GM12878 (cell line): ENCODE results near the gene PDE11A. TPM values are rescaled to one million over a fixed set of nuclear protein-coding genes. Genes with fewer than 3 reads are reported as not detected.

Experiments used
- ATAC-seq: fragments of 200-7000 bp; cut with Tn5 transposase; 3 replicates; pipeline ENCODE4 v1.9.1; 2020; ENCODE audit warnings: mild to moderate bottlenecking, moderate library complexity
- BruUV-seq: library from RNA; stranded (reverse); fragments of 400-500 nt; replicated peaks from 2 replicates; lab custom pipeline; 2021; lab: Mats Ljungman, UMichigan
- CTCF ChIA-PET: fragments of 300-600 bp; sonication (Branson Sonifier 250); formaldehyde crosslinking; extraction: SDS; loops from one replicate; lab custom pipeline; 2021; ENCODE audit warnings: inconsistent platforms; lab: Yijun Ruan, JAX
- POLR2A ChIA-PET: fragments of 350-600 bp; formaldehyde crosslinking; extraction: SDS; loops from one replicate; lab custom pipeline; 2021; ENCODE audit warnings: inconsistent platforms; lab: Charles Lee
- RAD21 ChIA-PET: fragments of 300-600 bp; sonication (Branson Sonifier 250); formaldehyde crosslinking; loops from one replicate; lab custom pipeline; 2023; ENCODE audit warnings: antibody characterized with exemption; ENCODE audit not compliant: unreplicated experiment; lab: Charles Lee
- SMC1A ChIA-PET: fragments of 300-600 bp; sonication (Branson Sonifier 250); formaldehyde crosslinking; loops from one replicate; lab custom pipeline; 2023; ENCODE audit not compliant: unreplicated experiment, uncharacterized antibody; lab: Charles Lee
- DNase-seq: peaks from one replicate; pipeline ENCODE4 v3.0.0-alpha.2; 2011; ENCODE audit warnings: low read depth, low spot score
- FAIRE-seq: peaks from 3 replicates; lab custom pipeline; 2011; peaks lifted over from hg19 to GRCh38; lab: Jason Lieb, UNC
- H2AFZ ChIP-seq: 2 replicates; pipeline ENCODE4 v1.6.0; 2011; ENCODE audit warnings: low read depth, low read length, control low read depth; ENCODE audit not compliant: control insufficient read depth
- H3K27ac ChIP-seq: 2 replicates; pipeline ENCODE4 v1.5.1; 2011; ENCODE audit warnings: control low read depth; ENCODE audit not compliant: control insufficient read depth, insufficient read depth
- H3K27me3 ChIP-seq, 2 experiments: replicated peaks in 1 of 2; 2 replicates each; pipeline versions ENCODE4 v1.6.0 to v1.6.1; 2011; ENCODE audit warnings: low read length in 1 of 2; ENCODE audit not compliant: control insufficient read depth in 2 of 2, insufficient read depth in 2 of 2
- H3K36me3 ChIP-seq, 2 experiments: 2 replicates each; pipeline ENCODE4 v1.5.1; 2011; ENCODE audit warnings: low read length in 1 of 2; ENCODE audit not compliant: control insufficient read depth in 2 of 2, insufficient read depth in 2 of 2
- H3K4me1 ChIP-seq: 2 replicates; pipeline ENCODE4 v1.6.1; 2011; ENCODE audit warnings: mild to moderate bottlenecking, low read length, moderate library complexity, mixed read lengths; ENCODE audit not compliant: control insufficient read depth, insufficient read depth
- H3K4me2 ChIP-seq: 2 replicates; pipeline ENCODE4 v1.6.0; 2011; ENCODE audit warnings: control low read depth; ENCODE audit not compliant: control insufficient read depth, insufficient read depth
- H3K4me3 ChIP-seq: fragments of 200-600 bp; sonication (generic); 2 replicates; pipeline ENCODE4 v1.5.1; 2016
- H3K79me2 ChIP-seq: 2 replicates; pipeline ENCODE4 v1.6.0; 2011; ENCODE audit warnings: low read length; ENCODE audit not compliant: control insufficient read depth, insufficient read depth
- H3K9ac ChIP-seq: 2 replicates; pipeline ENCODE4 v1.8.0; 2011; ENCODE audit warnings: low read length, control low read depth, mixed read lengths; ENCODE audit not compliant: control insufficient read depth, insufficient read depth
- H3K9me3 ChIP-seq: replicated peaks from 3 replicates; pipeline ENCODE4 v1.5.1; 2011; ENCODE audit warnings: mild to moderate bottlenecking, low read length; ENCODE audit not compliant: control insufficient read depth, insufficient read depth
- H4K20me1 ChIP-seq: 2 replicates; pipeline ENCODE4 v1.6.0; 2011; ENCODE audit not compliant: control insufficient read depth, insufficient read depth
- CBX5 ChIP-seq: sonication (generic); IDR thresholded peaks from 2 replicates; pipeline ENCODE4 v1.6.1; 2016; ENCODE audit warnings: low read depth, moderate library complexity, mild to moderate bottlenecking, inconsistent platforms
- CHD4 ChIP-seq: fragments of 200-600 bp; sonication (generic); IDR thresholded peaks from 2 replicates; pipeline ENCODE4 v1.6.1; 2016; ENCODE audit warnings: mild to moderate bottlenecking
- IKZF2 ChIP-seq, 2 experiments: fragments of 450-650 bp; IDR thresholded peaks; 2 replicates each; pipeline ENCODE4 v1.6.1; 2017; ENCODE audit warnings: mild to moderate bottlenecking in 2 of 2, moderate library complexity in 2 of 2
- NR2C2 ChIP-seq: IDR thresholded peaks from 2 replicates; pipeline ENCODE4 v1.6.1; 2011; ENCODE audit warnings: borderline replicate concordance, low read depth; ENCODE audit not compliant: control insufficient read depth, insufficient read length
- POLR2A ChIP-seq: IDR thresholded peaks from 2 replicates; pipeline ENCODE4 v1.6.1; 2011; ENCODE audit warnings: low read depth, mild to moderate bottlenecking, low read length
- POLR2AphosphoS5 ChIP-seq: IDR thresholded peaks from 2 replicates; pipeline ENCODE4 v1.6.1; 2011; ENCODE audit warnings: mild to moderate bottlenecking, low read length, inconsistent platforms
- RAD51 ChIP-seq: fragments of 450-650 bp; IDR thresholded peaks from 2 replicates; pipeline ENCODE4 v1.6.1; 2016; ENCODE audit warnings: moderate library complexity, mild to moderate bottlenecking, inconsistent platforms
- RCOR1 ChIP-seq: conservative IDR thresholded peaks from 2 replicates; pipeline ENCODE4 v1.6.1; 2012; ENCODE audit warnings: low read depth, low read length, improper control_type of control experiment
- RELA ChIP-seq: fragments of 450-650 bp; IDR thresholded peaks from 2 replicates; pipeline ENCODE4 v1.8.0; 2014; ENCODE audit warnings: borderline replicate concordance; ENCODE audit not compliant: partially characterized antibody
- TARDBP ChIP-seq: IDR thresholded peaks from 2 replicates; pipeline ENCODE4 v1.6.1; 2016; ENCODE audit warnings: borderline replicate concordance
- ZBED1 ChIP-seq: IDR thresholded peaks from 2 replicates; pipeline ENCODE4 v1.6.1; 2016; ENCODE audit warnings: borderline replicate concordance
- WGBS: methylation state at CpG from one replicate; pipeline ENCODE4 v1.1.6; 2016; ENCODE audit warnings: low lambda C conversion rate; ENCODE audit not compliant: insufficient replicate concordance, insufficient coverage; ENCODE audit errors: missing lambda C conversion rate; 5-methylcytosine and 5-hydroxymethylcytosine counted together
- in situ Hi-C: fragments of 300-500 bp; cut with MboI; formaldehyde crosslinking; loops from 9 replicates; pipeline ENCODE4 v1.14.3; 2018; ENCODE audit warnings: mixed read lengths
- intact Hi-C: fragments of 100-400 bp; cut with micrococcal nuclease; formaldehyde crosslinking; loops from one replicate; pipeline ENCODE4 v1.14.2; 2022; ENCODE audit not compliant: unreplicated experiment
- polyA plus RNA-seq, 11 experiments: library from polyadenylated mRNA; depleted of rRNA in 4 of 11; unstranded in 6 of 11; stranded (reverse) in 5 of 11; fragments of >200 nt; fragmentation: Nextera tagmentation in 4 of 11; fragmentation: Illumina TruSeq in 1 of 11; extraction: Ambion mirVana in 4 of 11; extraction: Trizol in 1 of 11; gene quantifications; 1 replicate in 1 of 11; 2 replicates in 10 of 11; pipeline versions ENCODE4 v1.2.1 to v1.2.3, GENCODE V29; 2011 to 2016; ENCODE audit warnings: inconsistent platforms in 2 of 11, missing spikeins in 2 of 11, low read depth in 1 of 11
- total RNA-seq, 4 experiments: library from RNA; depleted of rRNA in 3 of 4; stranded (reverse); fragments of >200 nt in 3 of 4; fragmentation: Illumina TruSeq in 1 of 4; extraction: Trizol in 1 of 4; gene quantifications; 2 replicates each; pipeline versions ENCODE4 v1.2.1 to v1.2.3, GENCODE V29; 2013 to 2021
- TF ChIP-seq, protein P1 (sequence below): fragments of 450-650 bp; IDR thresholded peaks from 2 replicates; pipeline ENCODE4 v1.6.1; 2016; ENCODE audit warnings: mild to moderate bottlenecking
- TF ChIP-seq, protein P2 (sequence below): fragments of 450-650 bp; IDR thresholded peaks from 2 replicates; pipeline ENCODE4 v1.6.1; 2018; ENCODE audit warnings: mild to moderate bottlenecking, low read depth, moderate library complexity; ENCODE audit not compliant: partially characterized antibody

PDE11A gene
- total and polyA plus RNA-seq, 10 of the 15 experiments (the other 5 are each of a cell fraction or from before 2014, with no cell fraction given): 0.01 to 0.17 (median 0.06) TPM; not detected in 5

DNA sequence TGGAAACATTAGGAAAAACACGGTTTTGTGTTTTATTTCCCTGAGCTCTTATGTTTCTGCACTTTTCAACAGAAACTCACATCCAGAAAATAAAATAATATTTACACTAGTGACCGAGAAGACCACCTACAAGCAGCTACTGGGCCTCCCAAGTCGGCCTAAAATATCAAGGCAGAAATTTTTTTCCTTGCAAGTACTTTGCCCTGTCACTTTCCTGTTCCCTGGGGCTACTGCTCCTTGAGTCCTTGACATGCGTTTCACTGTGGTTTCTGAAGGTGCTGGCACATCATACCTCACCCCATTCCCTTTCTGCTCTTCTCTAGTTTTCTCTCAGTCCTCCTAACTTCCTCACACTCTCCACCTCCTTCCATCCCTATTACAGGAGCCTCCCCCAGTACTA lies 400.9 kb downstream of the PDE11A start:
- DNase-seq: no peak
- no peak for ATAC-seq
- no peak overlapping the region for H3K4me2 ChIP-seq
- H3K79me2 ChIP-seq: no peaks in the 10 kb centered on the region
- no peaks in the 10 kb centered on the region for H3K27me3 ChIP-seq
- ChIA-PET POLR2A (no interaction called here), SMC1A (interaction anchor here (0.7 to 1.2 kb wide), 2 partner anchors 21 to 42 kb away, joined by 3 to 4 read pairs; no protein-coding TSS in a partner anchor), RAD21 (no interaction called here), CTCF (interaction anchor here (1.3 kb wide), 2 partner anchors 13 to 25 kb away, joined by 3 to 4 read pairs; no protein-coding TSS in a partner anchor)
- H3K4me3 ChIP-seq: no peak overlapping the region
- H2AFZ ChIP-seq: no peak overlapping the region
- no peak overlapping the region for H3K9ac ChIP-seq
- H3K27ac ChIP-seq: no peak overlapping the region
- intact Hi-C loops: no loop called here
- no peaks in the 10 kb centered on the region for H3K4me1 ChIP-seq
- WGBS: 36% methylated on average over 4 of the region's 4 CpGs
- FAIRE-seq: no peak
- in situ Hi-C loops: no loop called here
- H3K36me3 ChIP-seq: no peaks in the 10 kb centered on the region
- no peaks in the 10 kb centered on the region for H4K20me1 ChIP-seq
- H3K9me3 ChIP-seq: no peaks in the 10 kb centered on the region
- TF ChIP-seq NR2C2 (no peak), CBX5 (no peak), CHD4 (no peak), POLR2A (no peak), POLR2AphosphoS5 (no peak), ZBED1 (no peak), RELA (no peak), IKZF2 (IDR thresholded peaks at IDR 0.05) (no peak), RAD51 (no peak), RCOR1 (no peak), TARDBP (no peak)
- TF ChIP-seq, protein P1, sequence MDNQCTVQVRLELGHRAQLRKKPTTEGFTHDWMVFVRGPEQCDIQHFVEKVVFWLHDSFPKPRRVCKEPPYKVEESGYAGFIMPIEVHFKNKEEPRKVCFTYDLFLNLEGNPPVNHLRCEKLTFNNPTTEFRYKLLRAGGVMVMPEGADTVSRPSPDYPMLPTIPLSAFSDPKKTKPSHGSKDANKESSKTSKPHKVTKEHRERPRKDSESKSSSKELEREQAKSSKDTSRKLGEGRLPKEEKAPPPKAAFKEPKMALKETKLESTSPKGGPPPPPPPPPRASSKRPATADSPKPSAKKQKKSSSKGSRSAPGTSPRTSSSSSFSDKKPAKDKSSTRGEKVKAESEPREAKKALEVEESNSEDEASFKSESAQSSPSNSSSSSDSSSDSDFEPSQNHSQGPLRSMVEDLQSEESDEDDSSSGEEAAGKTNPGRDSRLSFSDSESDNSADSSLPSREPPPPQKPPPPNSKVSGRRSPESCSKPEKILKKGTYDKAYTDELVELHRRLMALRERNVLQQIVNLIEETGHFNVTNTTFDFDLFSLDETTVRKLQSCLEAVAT: no peak
- TF ChIP-seq, protein P2, sequence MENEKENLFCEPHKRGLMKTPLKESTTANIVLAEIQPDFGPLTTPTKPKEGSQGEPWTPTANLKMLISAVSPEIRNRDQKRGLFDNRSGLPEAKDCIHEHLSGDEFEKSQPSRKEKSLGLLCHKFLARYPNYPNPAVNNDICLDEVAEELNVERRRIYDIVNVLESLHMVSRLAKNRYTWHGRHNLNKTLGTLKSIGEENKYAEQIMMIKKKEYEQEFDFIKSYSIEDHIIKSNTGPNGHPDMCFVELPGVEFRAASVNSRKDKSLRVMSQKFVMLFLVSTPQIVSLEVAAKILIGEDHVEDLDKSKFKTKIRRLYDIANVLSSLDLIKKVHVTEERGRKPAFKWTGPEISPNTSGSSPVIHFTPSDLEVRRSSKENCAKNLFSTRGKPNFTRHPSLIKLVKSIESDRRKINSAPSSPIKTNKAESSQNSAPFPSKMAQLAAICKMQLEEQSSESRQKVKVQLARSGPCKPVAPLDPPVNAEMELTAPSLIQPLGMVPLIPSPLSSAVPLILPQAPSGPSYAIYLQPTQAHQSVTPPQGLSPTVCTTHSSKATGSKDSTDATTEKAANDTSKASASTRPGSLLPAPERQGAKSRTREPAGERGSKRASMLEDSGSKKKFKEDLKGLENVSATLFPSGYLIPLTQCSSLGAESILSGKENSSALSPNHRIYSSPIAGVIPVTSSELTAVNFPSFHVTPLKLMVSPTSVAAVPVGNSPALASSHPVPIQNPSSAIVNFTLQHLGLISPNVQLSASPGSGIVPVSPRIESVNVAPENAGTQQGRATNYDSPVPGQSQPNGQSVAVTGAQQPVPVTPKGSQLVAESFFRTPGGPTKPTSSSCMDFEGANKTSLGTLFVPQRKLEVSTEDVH: no peak
- no TSS peak for BruUV-seq
